Activated naive CD4-positive, alpha-beta T cell treated with anti-CD3 and anti-CD28 coated beads, Interleukin-2, amount 10 ng/mL, durations not matched to agents 7 days and 5 days (primary cell): ENCODE results near the gene FRMD1.

Experiments used
- CTCF ChIA-PET: fragments of 350-600 bp; sonication (Branson Sonifier 250); formaldehyde crosslinking; loops from one replicate; lab custom pipeline; 2021; ENCODE audit warnings: antibody characterized with exemption; lab: Charles Lee
- DNase-seq: peaks from one replicate; pipeline ENCODE4 v3.0.0-alpha.2; 2020
- H3K27ac Mint-ChIP-seq: one replicate; pipeline ENCODE4 v1.8.0; 2021; ENCODE audit warnings: mild to moderate bottlenecking, moderate library complexity, mixed read lengths
- H3K27me3 Mint-ChIP-seq: one replicate; pipeline ENCODE4 v1.8.0; 2021; ENCODE audit warnings: mild to moderate bottlenecking, mixed read lengths
- H3K36me3 Mint-ChIP-seq: one replicate; pipeline ENCODE4 v1.8.0; 2021; ENCODE audit warnings: mixed read lengths
- H3K4me1 Mint-ChIP-seq: one replicate; pipeline ENCODE4 v1.8.0; 2021; ENCODE audit warnings: mixed read lengths
- H3K4me3 Mint-ChIP-seq: one replicate; pipeline ENCODE4 v1.8.0; 2021; ENCODE audit warnings: mild to moderate bottlenecking, moderate library complexity, mixed read lengths
- H3K9me3 Mint-ChIP-seq: one replicate; pipeline ENCODE4 v1.8.0; 2021; ENCODE audit warnings: mixed read lengths

FRMD1 gene

DNA sequence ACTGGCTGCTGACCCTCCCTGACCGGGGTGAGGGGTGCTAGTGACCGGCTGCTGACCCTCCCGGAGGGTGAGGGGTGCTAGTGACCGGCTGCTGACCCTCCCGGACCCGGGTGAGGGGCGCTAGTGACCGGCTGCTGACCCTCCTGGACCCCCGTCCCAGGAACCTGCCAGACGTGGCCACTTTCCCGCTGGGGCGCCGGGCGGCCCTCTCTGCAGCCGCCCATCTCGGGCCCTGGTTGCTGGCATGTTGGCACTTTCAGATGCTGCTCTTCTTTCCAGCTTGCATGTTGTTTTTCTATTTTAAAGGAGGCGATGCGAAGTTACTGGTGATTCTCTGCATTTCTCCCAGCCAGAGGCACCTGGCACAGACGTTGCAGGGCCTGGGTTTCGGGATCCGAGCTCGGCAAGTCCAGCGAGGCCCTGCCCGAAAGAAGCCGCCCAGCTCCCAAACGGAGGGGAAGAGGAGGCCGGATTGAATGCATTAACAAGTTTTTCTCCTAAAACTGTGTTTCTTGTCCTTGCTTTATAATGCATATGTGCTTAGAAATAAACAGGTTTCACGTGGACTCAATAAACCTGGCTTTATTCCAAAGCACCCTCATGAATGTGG is 34.4 kb downstream of the FRMD1 start:
- Mint-ChIP-seq H3K36me3 (no peaks in the 10 kb centered on the region), H3K4me1 (no peaks in the 10 kb centered on the region), H3K4me3 (no peak overlapping the region), H3K9me3 (peaks cover 19% of the 10 kb centered on the region), H3K27ac (no peak overlapping the region), H3K27me3 (no peaks in the 10 kb centered on the region)
- CTCF ChIA-PET, result no interaction called here
- DNase-seq, result no peak

DNA sequence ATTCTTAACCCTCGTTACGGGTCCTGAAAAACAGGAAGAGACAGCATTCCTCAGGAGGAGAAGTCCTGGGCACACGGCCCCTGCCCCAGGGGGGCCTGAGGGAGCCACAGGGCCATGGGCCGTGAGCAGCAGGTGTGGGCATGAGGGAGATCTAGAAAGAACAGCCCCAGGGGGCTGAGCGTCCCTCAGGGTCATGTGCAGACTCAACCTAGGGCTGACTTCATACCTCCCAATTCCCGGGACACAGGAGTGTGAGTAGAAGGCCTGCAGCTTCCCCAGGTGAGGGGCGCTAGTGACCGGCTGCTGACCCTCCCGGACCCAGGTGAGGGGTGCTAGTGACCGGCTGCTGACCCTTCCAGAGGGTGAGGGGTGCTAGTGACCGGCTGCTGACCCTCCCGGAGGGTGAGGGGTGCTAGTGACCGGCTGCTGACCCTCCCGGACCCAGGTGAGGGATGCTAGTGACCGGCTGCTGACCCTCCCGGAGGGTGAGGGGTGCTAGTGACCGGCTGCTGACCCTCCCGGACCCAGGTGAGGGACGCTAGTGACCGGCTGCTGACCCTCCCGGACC is 35.1 kb downstream of the FRMD1 start:
- Mint-ChIP-seq H3K36me3 (no peaks in the 10 kb centered on the region), H3K27me3 (no peaks in the 10 kb centered on the region), H3K4me1 (no peaks in the 10 kb centered on the region), H3K4me3 (no peak overlapping the region), H3K27ac (no peak overlapping the region), H3K9me3 (peaks cover 23% of the 10 kb centered on the region)
- CTCF ChIA-PET, result no interaction called here
- no peak for DNase-seq

DNA sequence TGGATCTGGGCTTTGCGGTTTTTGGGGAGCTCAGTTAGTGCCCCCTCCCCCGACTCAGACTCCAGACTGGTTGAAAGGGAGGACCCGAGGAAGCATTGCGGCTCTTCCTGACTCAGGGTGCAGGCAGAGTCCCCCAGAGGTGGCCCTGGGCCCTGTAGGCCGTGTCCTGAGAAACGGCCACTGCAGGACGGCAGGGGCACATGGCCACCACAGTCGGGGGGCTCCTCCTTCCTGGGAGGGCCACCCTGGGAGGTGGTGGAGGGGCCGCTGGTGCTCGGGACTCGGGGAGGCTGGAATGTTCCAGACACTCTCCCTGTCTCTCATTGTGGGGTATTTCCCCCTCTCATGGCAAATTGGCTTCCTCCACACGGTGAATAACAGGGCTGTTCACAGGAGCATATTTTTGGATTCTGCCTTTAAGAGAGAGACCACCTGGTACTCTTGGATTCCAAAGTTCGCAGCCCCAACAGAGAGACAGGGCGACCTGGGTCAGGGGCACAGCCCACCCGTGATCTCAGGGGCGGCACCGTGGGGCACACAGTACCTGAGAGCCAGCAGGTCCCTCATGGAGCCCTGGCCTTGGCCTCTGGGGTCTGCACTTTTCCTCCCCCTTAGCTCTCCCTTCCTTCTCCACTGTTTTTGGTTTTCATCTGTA is 35.7 kb downstream of the FRMD1 start:
- H3K27ac Mint-ChIP-seq, result no peak overlapping the region
- H3K36me3 Mint-ChIP-seq, result no peaks in the 10 kb centered on the region
- H3K4me3 Mint-ChIP-seq, result no peak overlapping the region
- H3K4me1 Mint-ChIP-seq, result no peaks in the 10 kb centered on the region
- CTCF ChIA-PET, result no interaction called here
- H3K27me3 Mint-ChIP-seq, result no peaks in the 10 kb centered on the region
- DNase-seq, result no peak
- H3K9me3 Mint-ChIP-seq, result peaks cover 28% of the 10 kb centered on the region

GRCh38 chr6:168042426-168043192 is 36.4 kb downstream of the FRMD1 start:
- no peaks in the 10 kb centered on the region for H3K36me3 Mint-ChIP-seq
- H3K27me3 Mint-ChIP-seq, result no peaks in the 10 kb centered on the region
- H3K4me1 Mint-ChIP-seq, result no peaks in the 10 kb centered on the region
- peaks cover 32% of the 10 kb centered on the region for H3K9me3 Mint-ChIP-seq
- DNase-seq, result no peak
- no peak overlapping the region for H3K27ac Mint-ChIP-seq
- H3K4me3 Mint-ChIP-seq, result no peak overlapping the region
- CTCF ChIA-PET, result no interaction called here

- H3K36me3 Mint-ChIP-seq, result no peaks in the 10 kb centered on the region
- CTCF ChIA-PET, result no interaction called here
- no peak for DNase-seq
- H3K9me3 Mint-ChIP-seq, result peaks cover 32% of the 10 kb centered on the region
- H3K27ac Mint-ChIP-seq, result no peak overlapping the region
- H3K4me3 Mint-ChIP-seq, result no peak overlapping the region
- no peaks in the 10 kb centered on the region for H3K27me3 Mint-ChIP-seq
- H3K4me1 Mint-ChIP-seq, result no peaks in the 10 kb centered on the region
Observed at GRCh38 chr6:168041928-168042327, 37.1 kb downstream of the FRMD1 start.

- Mint-ChIP-seq H3K4me3 (no peak overlapping the region), H3K27me3 (no peaks in the 10 kb centered on the region), H3K27ac (no peak overlapping the region), H3K9me3 (peaks cover 32% of the 10 kb centered on the region), H3K36me3 (no peaks in the 10 kb centered on the region), H3K4me1 (no peaks in the 10 kb centered on the region)
- CTCF ChIA-PET, result no interaction called here
- DNase-seq, result no peak
Observed at GRCh38 chr6:168040856-168041496, 38.0 kb downstream of the FRMD1 start.

DNA sequence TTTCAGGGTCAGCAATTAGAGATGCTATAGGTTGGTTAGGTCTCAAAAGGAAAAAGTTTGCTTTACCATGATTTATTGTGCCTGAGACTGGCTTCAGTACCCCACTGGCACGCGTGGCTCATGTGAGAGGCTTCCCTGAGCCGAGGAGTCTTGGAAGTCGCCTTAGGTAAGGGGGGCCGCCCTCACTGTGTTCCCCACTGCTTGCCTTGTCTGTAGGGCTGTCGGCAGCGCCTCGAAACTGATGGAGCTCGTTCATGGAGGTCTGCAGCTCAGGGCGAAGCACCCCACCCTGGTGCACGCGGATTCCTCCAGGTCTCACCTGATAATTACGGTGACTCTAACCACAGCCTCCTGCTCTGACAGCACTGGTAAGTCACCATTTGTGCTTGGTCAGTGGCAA is 39.2 kb downstream of the FRMD1 start:
- DNase-seq, result no peak
- no peaks in the 10 kb centered on the region for H3K36me3 Mint-ChIP-seq
- no peak overlapping the region for H3K4me3 Mint-ChIP-seq
- peaks cover 32% of the 10 kb centered on the region for H3K9me3 Mint-ChIP-seq
- no peaks in the 10 kb centered on the region for H3K4me1 Mint-ChIP-seq
- CTCF ChIA-PET, result no interaction called here
- no peak overlapping the region for H3K27ac Mint-ChIP-seq
- H3K27me3 Mint-ChIP-seq, result peaks cover 10% of the 10 kb centered on the region

GRCh38 chr6:168039301-168039700 is 39.7 kb downstream of the FRMD1 start:
- Mint-ChIP-seq H3K9me3 (peaks cover 32% of the 10 kb centered on the region), H3K36me3 (no peaks in the 10 kb centered on the region), H3K4me1 (no peaks in the 10 kb centered on the region), H3K4me3 (no peak overlapping the region), H3K27me3 (peaks cover 16% of the 10 kb centered on the region), H3K27ac (no peak overlapping the region)
- no peak for DNase-seq
- CTCF ChIA-PET, result no interaction called here

DNA sequence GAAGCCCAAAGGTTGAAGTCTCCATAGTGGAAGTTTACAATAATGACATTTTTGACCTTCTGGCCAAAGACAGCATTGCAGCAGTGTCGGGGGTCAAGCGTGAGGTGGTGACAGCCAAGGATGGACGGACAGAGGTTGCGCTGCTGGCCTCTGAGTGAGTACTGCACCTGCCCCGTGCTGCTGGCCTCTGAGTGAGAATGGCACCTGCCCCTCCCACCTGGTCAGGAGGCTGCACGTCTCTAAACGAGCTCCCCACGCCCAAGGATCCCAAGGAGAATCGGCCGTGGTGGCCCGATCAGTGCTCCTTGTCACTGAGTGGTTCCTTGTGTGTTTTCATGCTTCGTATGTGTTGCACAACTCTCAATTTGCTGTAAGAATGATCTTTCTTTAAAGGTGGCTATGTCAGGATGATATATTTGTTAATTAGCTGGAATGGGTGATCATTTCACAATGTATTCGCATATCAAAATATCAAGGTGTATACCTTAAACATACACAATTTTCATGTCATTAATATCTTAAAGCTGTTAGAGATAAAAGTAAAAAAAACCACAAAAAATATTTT is 40.4 kb downstream of the FRMD1 start:
- Mint-ChIP-seq H3K9me3 (peaks cover 34% of the 10 kb centered on the region), H3K4me1 (no peaks in the 10 kb centered on the region), H3K27me3 (peaks cover 18% of the 10 kb centered on the region), H3K4me3 (no peak overlapping the region), H3K27ac (no peak overlapping the region), H3K36me3 (no peaks in the 10 kb centered on the region)
- DNase-seq, result no peak
- CTCF ChIA-PET, result no interaction called here

DNA sequence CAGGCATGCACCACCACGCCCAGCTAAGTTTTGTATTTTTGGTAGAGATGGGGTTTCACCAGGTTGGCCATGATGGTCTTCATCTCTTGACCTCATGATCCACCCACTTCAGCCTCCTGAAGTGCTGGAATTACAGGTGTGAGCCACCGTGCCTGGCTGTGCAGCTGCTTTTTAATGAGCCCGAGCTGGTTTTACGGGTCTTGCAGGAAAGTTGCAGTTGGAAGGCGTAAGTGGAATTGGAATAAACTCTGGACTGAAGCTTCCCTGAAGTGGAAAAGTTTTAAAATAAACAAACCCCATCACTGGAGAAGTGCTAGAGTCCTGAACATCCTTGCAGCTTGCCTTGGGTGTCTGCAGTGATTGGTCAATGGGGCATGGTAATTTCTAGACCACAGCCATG is 41.2 kb downstream of the FRMD1 start:
- CTCF ChIA-PET, result no interaction called here
- H3K27ac Mint-ChIP-seq, result no peak overlapping the region
- H3K9me3 Mint-ChIP-seq, result peaks cover 34% of the 10 kb centered on the region

GRCh38 chr6:168037242-168037641 is 41.8 kb downstream of the FRMD1 start:
- no peak for DNase-seq
- H3K4me3 Mint-ChIP-seq, result no peak overlapping the region
- no peaks in the 10 kb centered on the region for H3K36me3 Mint-ChIP-seq
- H3K4me1 Mint-ChIP-seq, result no peaks in the 10 kb centered on the region
- peaks cover 29% of the 10 kb centered on the region for H3K9me3 Mint-ChIP-seq
- CTCF ChIA-PET, result no interaction called here
- H3K27me3 Mint-ChIP-seq, result peaks cover 25% of the 10 kb centered on the region
- no peak overlapping the region for H3K27ac Mint-ChIP-seq

More for the DNA sequence above, 41.2 kb downstream of the FRMD1 start:
- no peaks in the 10 kb centered on the region for H3K4me1 Mint-ChIP-seq
- DNase-seq, result no peak
- no peaks in the 10 kb centered on the region for H3K36me3 Mint-ChIP-seq
- no peak overlapping the region for H3K4me3 Mint-ChIP-seq
- peaks cover 25% of the 10 kb centered on the region for H3K27me3 Mint-ChIP-seq

- CTCF ChIA-PET, result no interaction called here
- Mint-ChIP-seq H3K36me3 (no peaks in the 10 kb centered on the region), H3K4me3 (peak overlapping the region; percentile 53), H3K27me3 (peaks cover 25% of the 10 kb centered on the region), H3K9me3 (peaks cover 25% of the 10 kb centered on the region), H3K4me1 (no peaks in the 10 kb centered on the region), H3K27ac (no peak overlapping the region)
- no peak for DNase-seq
Observed at GRCh38 chr6:168035661-168036545, 43.1 kb downstream of the FRMD1 start.

DNA sequence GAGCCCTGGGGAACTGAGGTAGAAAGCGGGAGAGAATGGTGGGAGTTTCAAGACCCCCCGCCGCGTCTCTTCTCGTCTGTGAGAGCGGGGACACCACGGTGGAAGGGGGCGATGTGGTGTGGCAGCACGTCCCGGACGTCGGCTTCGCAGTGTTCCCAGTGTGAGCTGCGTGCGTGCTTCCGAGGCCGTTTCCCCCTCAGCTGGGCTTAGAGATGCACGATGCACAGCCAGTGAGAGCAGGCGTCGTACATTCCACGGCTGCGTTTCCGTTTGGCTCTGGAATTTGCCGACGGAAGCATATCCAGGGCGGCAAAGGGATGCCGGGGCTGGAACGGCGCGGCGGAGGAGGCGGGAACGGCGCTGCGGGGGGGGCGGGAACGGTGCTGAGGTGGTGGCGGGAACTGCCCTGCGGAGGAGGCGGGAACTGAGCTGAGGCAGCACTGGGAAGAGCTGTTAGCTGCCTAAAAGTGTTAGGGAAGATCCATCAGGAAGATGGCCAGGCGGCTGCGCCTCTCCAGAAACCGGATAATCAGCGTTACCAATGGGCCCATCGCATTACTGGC is 43.8 kb downstream of the FRMD1 start:
- H3K27me3 Mint-ChIP-seq, result peaks cover 25% of the 10 kb centered on the region

More for the DNA sequence above, 43.8 kb downstream of the FRMD1 start:
- no peak for DNase-seq
- CTCF ChIA-PET, result no interaction called here
- Mint-ChIP-seq H3K4me1 (no peaks in the 10 kb centered on the region), H3K9me3 (peaks cover 21% of the 10 kb centered on the region), H3K4me3 (peak overlapping the region; percentile 53), H3K27ac (no peak overlapping the region), H3K36me3 (no peaks in the 10 kb centered on the region)
